Activated CD4-positive, alpha-beta T cell treated with anti-CD3 and anti-CD28 coated beads, Interleukin-2, amount 10 ng/mL, durations not matched to agents 24 days and 14 days (primary cell): ENCODE measurements around the gene PLXNA4. TPM values are rescaled to one million over a fixed set of nuclear protein-coding genes. Genes with fewer than 3 reads are reported as not detected.

ENCODE experiments used
- DNase-seq: peaks from one replicate; pipeline ENCODE4 v3.0.0; 2022
- H3K27ac Mint-ChIP-seq: one replicate; pipeline ENCODE4 v1.8.0; 2022; ENCODE audit warnings: mild to moderate bottlenecking, mixed read lengths
- H3K27me3 Mint-ChIP-seq: one replicate; pipeline ENCODE4 v1.8.0; 2022; ENCODE audit warnings: mixed read lengths
- H3K36me3 Mint-ChIP-seq: one replicate; pipeline ENCODE4 v1.8.0; 2022; ENCODE audit warnings: low read depth, mild to moderate bottlenecking, mixed read lengths
- H3K4me1 Mint-ChIP-seq: one replicate; pipeline ENCODE4 v1.8.0; 2021; ENCODE audit warnings: mixed read lengths
- H3K4me3 Mint-ChIP-seq: one replicate; pipeline ENCODE4 v1.8.0; 2022; ENCODE audit warnings: mild to moderate bottlenecking, moderate library complexity, mixed read lengths
- H3K9me3 Mint-ChIP-seq: one replicate; pipeline ENCODE4 v1.8.0; 2021; ENCODE audit warnings: mixed read lengths
- intact Hi-C: fragments of 100-400 bp; cut with micrococcal nuclease; formaldehyde crosslinking; loops from one replicate; pipeline ENCODE4 v1.15.1; 2023
- total RNA-seq: library from RNA; stranded (reverse); gene quantifications from 2 replicates; pipeline ENCODE4 v1.2.3, GENCODE V29; 2022

PLXNA4 gene
- 0.54 and 0.70 TPM in 2 replicates for total RNA-seq

DNA sequence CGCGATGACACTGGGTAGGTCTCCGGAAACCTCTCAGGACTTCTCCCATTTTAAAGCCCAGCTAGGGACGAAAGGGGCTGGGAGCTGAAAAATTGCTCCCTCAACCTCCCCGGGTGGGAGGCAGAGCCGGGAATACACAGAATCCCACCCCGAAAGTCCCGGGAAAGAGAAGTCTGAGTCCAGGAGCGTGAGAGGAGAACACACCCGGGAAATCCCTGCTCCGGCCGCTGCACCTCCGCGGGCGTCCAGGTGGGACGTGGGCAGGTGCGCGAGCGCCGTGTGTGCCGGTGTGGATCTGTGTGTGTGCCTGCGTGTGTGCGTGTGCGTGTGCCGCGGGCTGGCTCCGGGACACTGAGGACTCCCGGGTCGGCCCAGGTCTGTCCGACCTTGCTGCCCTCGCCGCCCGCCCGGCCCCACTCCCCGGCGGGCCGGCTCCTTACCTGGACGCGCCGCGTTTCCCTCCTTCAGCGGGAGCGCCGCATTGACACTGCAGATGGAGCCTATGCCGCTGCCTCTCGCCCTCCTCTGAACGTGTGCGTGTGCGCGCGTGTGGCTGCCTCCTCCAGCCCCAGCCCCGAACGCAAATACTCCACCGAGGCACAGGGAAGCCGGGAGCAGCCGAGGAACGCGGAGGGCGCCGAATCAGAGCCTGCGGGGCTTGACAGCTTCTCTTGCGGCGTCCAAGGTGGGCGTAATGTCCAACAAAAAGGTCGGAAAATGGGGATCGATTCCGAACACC, at the start of gene PLXNA4:
TSS of gene PLXNA4 (minus strand) at position 489 of the 739 bp plus-strand sequence. CDS start 67,777 bp downstream, outside the sequence.
- H3K4me1 Mint-ChIP-seq: peaks cover 38% of the 10 kb centered on the region
- no peaks in the 10 kb centered on the region for H3K9me3 Mint-ChIP-seq
- intact Hi-C loops: loop anchor here (5.0 kb wide), 1 partner anchor 139 kb away; no protein-coding TSS in a partner anchor

GRCh38 chr7:132625651-132626050, 49.4 kb upstream of the PLXNA4 start:
- Mint-ChIP-seq H3K9me3 (peaks cover 13% of the 10 kb centered on the region), H3K4me1 (no peaks in the 10 kb centered on the region), H3K4me3 (no peak overlapping the region), H3K36me3 (no peaks in the 10 kb centered on the region), H3K27ac (no peak overlapping the region), H3K27me3 (peaks cover 20% of the 10 kb centered on the region)
- no peak for DNase-seq
- intact Hi-C loops: no loop called here

More for the DNA sequence above, at the start of gene PLXNA4:
- peak within 1 kb of the TSS; percentile 77 for H3K4me3 Mint-ChIP-seq
- H3K36me3 Mint-ChIP-seq: peaks cover 4% of the 10 kb centered on the region
- H3K27me3 Mint-ChIP-seq: peaks cover 78% of the 10 kb centered on the region
- peak; percentile 72 for DNase-seq
- H3K27ac Mint-ChIP-seq: no peak within 1 kb of the TSS

DNA sequence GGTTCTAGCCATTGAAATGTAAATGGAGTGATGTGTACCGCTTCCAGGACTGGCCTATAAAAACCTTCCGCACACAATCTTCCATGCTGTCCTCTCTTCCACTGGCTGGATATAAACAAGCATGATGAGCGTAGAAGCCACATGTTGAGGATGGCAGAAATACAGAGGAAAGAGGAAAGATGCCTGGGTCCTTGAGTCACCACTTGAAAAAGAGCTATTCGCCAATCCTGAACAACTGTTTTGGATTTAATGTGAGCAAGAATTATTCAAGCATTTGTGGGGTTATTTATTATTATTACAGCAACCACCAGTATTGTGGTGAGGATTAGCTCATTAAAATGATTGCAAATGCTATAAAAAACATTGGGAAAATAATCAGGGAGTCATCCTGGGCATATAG, 45.8 kb upstream of the PLXNA4 start:
- Mint-ChIP-seq H3K4me3 (no peak overlapping the region), H3K4me1 (no peaks in the 10 kb centered on the region), H3K36me3 (no peaks in the 10 kb centered on the region), H3K27ac (no peak overlapping the region), H3K9me3 (peaks cover 9% of the 10 kb centered on the region), H3K27me3 (peaks cover 11% of the 10 kb centered on the region)
- intact Hi-C loops: no loop called here
- no peak for DNase-seq

DNA sequence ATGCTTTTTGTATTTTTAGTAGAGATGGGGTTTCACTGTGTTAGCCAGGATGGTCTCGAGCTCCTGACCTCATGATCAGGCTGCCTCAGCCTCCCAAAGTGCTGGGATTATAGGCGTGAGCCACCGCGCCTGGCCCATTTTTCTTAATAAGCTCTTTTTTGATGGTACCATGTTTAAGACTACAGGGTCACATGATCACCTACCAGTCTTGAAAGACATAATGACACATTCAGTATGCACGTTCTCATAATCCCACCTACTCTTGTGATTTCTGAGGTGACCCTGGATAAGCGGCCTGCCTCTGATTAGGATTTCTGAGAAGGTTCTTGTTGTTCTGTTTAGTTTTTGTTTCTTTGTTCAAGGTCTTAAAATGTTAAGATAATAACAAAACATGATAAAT, 43.7 kb upstream of the PLXNA4 start:
- no peaks in the 10 kb centered on the region for H3K4me1 Mint-ChIP-seq
- DNase-seq: no peak
- H3K36me3 Mint-ChIP-seq: no peaks in the 10 kb centered on the region
- no peak overlapping the region for H3K27ac Mint-ChIP-seq
- peaks cover under 1% of the 10 kb centered on the region for H3K9me3 Mint-ChIP-seq
- intact Hi-C loops: no loop called here
- no peak overlapping the region for H3K4me3 Mint-ChIP-seq
- H3K27me3 Mint-ChIP-seq: peaks cover 12% of the 10 kb centered on the region

DNA sequence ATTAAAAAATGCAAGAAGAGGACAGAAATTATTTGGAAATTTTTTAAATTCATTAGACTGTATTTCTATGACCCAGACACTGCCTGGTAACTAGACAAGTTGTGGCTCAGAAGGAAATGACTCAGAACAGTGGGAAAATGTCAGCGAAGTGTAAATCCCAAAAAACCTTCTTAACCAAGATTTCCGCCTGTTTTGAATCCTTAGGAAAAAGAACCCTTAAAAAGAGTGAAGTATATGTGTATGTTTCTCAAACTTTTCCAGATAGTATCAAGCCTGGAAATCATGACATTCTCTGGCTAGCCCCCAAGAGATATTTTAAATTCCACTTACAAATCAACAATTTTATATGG, 42.7 kb upstream of the PLXNA4 start:
- intact Hi-C loops: no loop called here

DNA sequence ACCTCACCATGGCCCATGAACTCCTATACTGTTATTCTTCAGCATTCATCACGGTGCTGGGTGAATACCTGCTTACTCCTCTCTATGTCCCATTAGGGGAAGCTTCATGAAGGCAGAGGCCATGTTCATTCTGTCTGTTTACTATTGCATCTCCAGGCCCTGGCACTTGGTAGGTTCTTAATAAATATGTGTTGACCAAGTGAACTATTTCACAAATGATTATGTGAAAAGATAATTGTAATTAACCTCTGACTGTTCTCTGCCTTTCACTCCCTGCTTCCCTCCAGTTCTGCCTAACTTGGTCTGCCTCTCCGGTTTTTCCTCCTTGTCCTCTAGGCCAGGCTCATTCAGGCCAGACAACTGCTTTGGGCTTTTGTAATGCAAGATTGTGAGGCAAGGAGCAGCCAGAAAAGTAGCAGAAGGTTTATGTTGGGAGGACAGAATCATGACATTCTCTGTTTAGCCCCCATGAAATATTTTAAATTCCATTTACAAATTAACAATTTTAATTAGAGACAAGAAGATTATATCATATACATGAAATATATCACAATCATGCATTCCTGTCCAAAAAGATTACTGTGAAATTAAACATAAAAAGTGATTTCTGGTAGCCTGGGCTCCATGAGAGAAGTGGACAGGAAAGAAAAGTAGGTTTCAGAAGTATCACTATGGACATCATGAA, 42.1 kb upstream of the PLXNA4 start:
- Mint-ChIP-seq H3K4me1 (peaks cover 6% of the 10 kb centered on the region), H3K36me3 (no peaks in the 10 kb centered on the region), H3K27me3 (peaks cover 16% of the 10 kb centered on the region), H3K27ac (no peak overlapping the region), H3K9me3 (no peaks in the 10 kb centered on the region), H3K4me3 (no peak overlapping the region)
- no peak for DNase-seq
- intact Hi-C loops: no loop called here

More for the DNA sequence above, 42.7 kb upstream of the PLXNA4 start:
- Mint-ChIP-seq H3K4me1 (peaks cover 6% of the 10 kb centered on the region), H3K9me3 (no peaks in the 10 kb centered on the region), H3K4me3 (no peak overlapping the region), H3K27ac (no peak overlapping the region), H3K27me3 (peaks cover 14% of the 10 kb centered on the region), H3K36me3 (no peaks in the 10 kb centered on the region)
- DNase-seq: no peak

DNA sequence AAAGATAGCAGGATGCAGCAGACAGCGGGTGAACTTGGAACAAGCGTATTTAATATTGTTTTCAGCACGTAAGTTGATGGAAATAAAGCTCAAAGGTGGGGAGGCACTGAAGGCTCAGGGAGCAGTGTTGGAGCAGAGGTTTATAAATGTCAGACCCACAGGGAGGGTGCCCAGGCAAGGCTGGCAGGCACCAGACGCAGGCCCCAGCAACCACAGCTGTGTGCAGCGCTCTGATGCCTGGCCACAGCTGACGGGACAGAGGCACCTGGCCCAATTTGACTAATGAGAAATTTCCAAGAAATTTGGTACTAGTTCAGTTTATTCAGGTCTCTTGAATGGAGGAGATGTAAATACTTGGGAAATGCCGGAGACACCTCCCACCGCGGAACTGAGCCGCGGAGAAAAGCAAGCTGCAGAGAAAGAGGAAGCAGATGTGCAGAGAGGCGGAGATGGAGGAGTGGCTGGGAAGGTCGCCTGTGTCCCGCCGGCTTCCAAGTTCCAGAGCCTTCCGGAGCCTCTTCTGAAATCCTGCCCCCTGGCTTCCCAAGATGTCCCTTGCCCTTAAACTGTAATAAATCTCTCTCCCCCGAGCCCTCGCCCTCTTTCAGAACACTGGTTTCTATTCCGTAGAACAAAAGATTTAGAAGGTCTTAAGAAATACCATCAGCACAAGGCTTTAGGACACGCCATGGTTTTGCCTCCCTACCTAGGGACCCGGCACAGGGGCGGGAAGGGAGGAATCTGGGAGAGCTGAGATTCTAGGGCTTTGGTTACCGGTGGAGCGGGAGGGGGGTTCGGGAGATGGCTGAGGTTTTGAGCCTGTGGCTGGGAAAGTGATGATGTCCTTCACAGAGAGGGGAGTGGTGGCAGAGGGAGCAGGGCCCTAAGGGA, 38.4 kb upstream of the PLXNA4 start:
- Mint-ChIP-seq H3K4me3 (peak overlapping the region; percentile 47), H3K36me3 (no peaks in the 10 kb centered on the region), H3K27ac (no peak overlapping the region), H3K9me3 (no peaks in the 10 kb centered on the region), H3K4me1 (peaks cover 6% of the 10 kb centered on the region), H3K27me3 (peaks cover 16% of the 10 kb centered on the region)
- intact Hi-C loops: no loop called here
- no peak for DNase-seq

DNA sequence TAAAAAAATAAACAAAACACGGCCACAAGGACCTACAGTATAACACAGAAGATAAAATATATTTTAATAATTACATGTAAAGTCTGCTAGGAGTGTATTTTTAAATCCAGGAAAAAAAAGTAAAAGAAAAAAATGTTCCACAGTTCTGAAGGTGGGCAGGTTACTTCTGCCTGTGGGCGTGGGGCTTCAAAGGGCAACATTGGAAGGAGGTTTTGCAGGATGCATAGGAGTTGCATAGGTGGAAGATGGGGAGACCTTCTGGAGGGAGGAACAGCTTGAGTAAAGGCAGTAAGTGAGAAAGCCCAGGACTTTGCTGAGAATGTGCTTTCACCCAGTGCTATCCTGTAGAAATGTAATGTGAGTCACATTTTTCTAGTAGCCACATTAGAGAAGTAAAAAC, 37.5 kb upstream of the PLXNA4 start:
- no peak for DNase-seq
- Mint-ChIP-seq H3K4me3 (no peak overlapping the region), H3K4me1 (peaks cover 6% of the 10 kb centered on the region), H3K36me3 (no peaks in the 10 kb centered on the region), H3K27ac (no peak overlapping the region), H3K9me3 (no peaks in the 10 kb centered on the region), H3K27me3 (peaks cover 16% of the 10 kb centered on the region)
- intact Hi-C loops: no loop called here

DNA sequence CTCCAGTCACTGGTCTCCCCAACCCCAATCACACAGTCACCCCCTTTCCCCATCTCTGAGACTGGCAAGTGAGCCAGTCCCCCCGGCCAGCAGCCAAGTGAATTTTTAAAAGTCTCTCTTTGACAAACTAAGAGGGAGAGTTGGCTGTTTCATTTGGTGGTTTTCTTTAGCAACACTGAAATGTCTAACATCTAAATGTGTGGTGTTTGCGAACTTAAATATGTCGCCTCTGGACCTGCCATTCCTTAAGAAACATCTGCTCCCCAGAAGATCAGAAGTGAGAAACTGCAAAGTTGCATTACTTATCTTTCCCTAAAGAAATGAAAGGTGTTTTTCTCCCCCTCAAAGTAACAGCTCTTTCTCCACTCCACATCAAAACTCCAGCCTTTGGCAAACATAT, 34.7 kb upstream of the PLXNA4 start:
- no peak overlapping the region for H3K4me3 Mint-ChIP-seq
- no peak overlapping the region for H3K27ac Mint-ChIP-seq
- peaks cover 6% of the 10 kb centered on the region for H3K4me1 Mint-ChIP-seq
- peaks cover 14% of the 10 kb centered on the region for H3K27me3 Mint-ChIP-seq
- no peak for DNase-seq
- no peaks in the 10 kb centered on the region for H3K9me3 Mint-ChIP-seq
- intact Hi-C loops: no loop called here
- H3K36me3 Mint-ChIP-seq: no peaks in the 10 kb centered on the region

DNA sequence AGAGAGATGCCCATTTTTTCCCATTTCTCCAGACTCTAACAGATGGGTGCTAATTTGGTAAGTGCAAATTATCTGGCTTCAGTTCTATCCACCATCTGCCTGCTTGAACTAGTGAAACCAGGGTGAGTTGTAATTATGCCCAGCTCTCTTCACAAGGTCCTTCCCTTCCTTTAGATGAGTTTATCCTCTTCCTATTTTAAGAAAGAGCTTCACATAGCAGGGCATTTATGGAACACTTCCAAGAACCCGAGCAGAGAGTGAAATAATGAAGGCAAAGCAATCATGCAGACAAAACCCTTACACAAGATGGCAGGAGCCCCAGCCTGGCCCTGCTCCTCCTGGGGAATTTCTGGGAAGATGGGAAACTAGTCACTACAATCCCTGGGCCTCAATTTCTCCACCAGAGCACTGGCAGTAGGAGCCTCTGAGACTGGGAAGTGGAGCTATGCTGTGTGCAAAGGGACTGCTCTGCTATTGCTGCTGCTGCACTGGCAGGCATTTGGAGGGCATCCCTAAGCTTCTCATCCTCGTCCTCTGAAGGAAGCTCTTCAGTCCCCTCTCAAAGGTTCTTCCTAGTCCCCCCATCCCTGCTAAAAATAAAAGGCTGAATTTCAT, 33.7 kb upstream of the PLXNA4 start:
- no peak for DNase-seq
- Mint-ChIP-seq H3K4me1 (peaks cover 6% of the 10 kb centered on the region), H3K36me3 (no peaks in the 10 kb centered on the region), H3K27ac (no peak overlapping the region), H3K4me3 (no peak overlapping the region), H3K27me3 (peaks cover 7% of the 10 kb centered on the region), H3K9me3 (no peaks in the 10 kb centered on the region)
- intact Hi-C loops: no loop called here

- Mint-ChIP-seq H3K4me1 (peaks cover 1% of the 10 kb centered on the region), H3K4me3 (no peak overlapping the region), H3K27me3 (peaks cover 6% of the 10 kb centered on the region), H3K36me3 (no peaks in the 10 kb centered on the region), H3K27ac (no peak overlapping the region), H3K9me3 (no peaks in the 10 kb centered on the region)
- no peak for DNase-seq
- intact Hi-C loops: no loop called here
Observed at GRCh38 chr7:132609222-132609621, 33.0 kb upstream of the PLXNA4 start.

DNA sequence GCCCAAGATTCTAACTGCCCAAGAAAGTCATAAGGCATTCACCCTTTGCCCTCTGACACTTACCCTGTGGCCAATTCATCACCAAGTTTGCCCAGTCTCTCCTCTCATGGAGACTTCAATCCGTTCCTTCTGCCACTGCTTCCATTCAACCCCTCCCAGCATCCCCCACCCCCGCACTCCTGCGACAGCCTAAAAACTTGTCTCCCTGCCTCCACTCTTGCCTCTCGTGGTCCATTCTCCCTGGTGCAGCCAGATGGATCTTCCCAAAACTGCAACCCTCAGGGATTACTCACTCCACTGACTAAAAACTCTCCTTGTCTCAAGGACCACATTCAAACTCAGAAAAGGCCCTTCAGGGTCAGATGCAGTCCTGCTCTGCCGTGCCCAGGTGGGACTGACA, 32.3 kb upstream of the PLXNA4 start:
- Mint-ChIP-seq H3K27ac (no peak overlapping the region), H3K36me3 (no peaks in the 10 kb centered on the region), H3K27me3 (peaks cover 2% of the 10 kb centered on the region), H3K4me3 (no peak overlapping the region), H3K9me3 (no peaks in the 10 kb centered on the region), H3K4me1 (no peaks in the 10 kb centered on the region)
- intact Hi-C loops: no loop called here
- no peak for DNase-seq

DNA sequence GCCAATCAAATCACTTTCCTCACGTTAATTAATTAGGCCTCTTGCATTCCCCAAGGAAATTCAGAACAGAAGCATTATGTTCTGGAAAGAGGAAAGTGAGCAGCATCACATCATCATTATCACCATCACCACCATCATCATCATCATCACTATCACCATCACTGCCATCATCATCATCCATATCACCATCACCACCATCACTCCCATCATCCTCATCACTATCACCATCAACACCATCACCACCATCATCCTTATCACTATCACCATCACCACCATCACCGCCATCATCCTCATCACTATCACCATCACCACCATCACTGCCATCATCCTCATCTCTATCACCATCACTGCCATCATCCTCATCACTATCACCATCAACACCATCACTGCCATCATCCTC, 31.4 kb upstream of the PLXNA4 start:
- H3K27ac Mint-ChIP-seq: no peak overlapping the region
- H3K36me3 Mint-ChIP-seq: no peaks in the 10 kb centered on the region
- H3K9me3 Mint-ChIP-seq: no peaks in the 10 kb centered on the region
- peaks cover 6% of the 10 kb centered on the region for H3K27me3 Mint-ChIP-seq
- intact Hi-C loops: no loop called here
- H3K4me1 Mint-ChIP-seq: no peaks in the 10 kb centered on the region
- DNase-seq: no peak
- no peak overlapping the region for H3K4me3 Mint-ChIP-seq
